HG03097 (cell line): ENCODE results near the gene DOCK3.
"Not testable (repeated sequence)": the region's sequence is repeated elsewhere in the genome, so short reads cannot be mapped to it uniquely, and the experiment has no call there.

Source experiments
- ATAC-seq: cut with Tn5 transposase; IDR thresholded peaks from one replicate; pipeline ENCODE4 v1.9.1; 2021; ENCODE audit not compliant: unreplicated experiment, low FRiP score

Gene DOCK3

DNA sequence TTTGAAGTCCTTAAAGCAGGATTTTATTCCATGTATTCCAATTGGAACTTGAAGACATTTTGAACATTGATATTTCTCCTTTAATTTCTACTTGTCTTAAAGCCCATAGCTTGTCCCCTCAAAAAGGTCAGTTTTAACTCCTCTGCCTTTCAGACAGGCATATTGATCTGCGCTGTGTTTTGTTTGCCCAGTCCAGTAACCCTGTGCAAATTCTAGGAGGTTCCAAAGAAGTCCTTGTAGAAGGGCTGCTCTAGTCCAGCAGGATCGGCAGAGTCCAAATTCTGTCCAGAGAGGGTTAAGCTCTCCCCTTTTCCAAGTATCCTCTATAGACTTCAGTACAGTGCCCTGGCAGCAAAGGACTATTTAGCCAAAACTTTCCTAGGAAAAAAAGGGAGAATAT lies 604.7 kb downstream of the DOCK3 start:
- ATAC-seq: no peak

DNA sequence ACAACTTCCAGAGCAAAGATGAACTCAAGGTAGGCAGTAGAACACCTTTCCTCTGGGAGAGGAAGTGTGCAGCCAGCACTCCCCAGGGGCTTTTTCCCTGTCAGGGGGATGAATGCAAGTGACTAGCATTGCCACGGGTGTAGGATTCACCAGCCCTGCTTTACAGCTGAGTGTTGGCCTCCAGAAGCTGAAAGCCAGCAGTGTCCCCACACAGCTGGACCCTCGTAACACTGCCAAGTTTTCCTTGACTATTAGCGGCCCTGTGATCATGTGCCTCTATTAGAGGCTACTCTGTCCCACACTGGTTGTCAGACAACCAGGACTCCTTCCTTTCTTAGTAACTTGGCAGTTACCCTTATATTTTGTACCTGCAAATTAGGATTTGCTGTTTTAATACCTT lies 605.4 kb downstream of the DOCK3 start:
- ATAC-seq: no peak

DNA sequence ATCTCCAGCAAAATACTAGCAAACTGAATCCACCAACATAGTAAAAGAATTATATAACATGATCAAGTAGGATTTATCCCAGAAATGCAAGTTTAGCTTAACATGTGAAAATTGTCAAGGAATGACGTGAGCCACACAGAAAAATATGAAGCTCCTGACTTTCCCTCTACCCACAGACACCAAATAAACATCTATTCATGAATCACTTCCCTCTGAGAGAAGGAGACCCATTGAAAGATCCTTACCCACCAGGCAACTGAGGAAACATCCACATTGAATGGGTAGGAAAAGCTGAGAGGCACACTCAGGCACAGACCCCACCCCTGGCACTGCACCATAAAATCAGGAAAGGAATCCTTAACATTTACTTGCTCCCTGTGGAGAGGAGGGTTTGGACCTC lies 608.2 kb downstream of the DOCK3 start:
- ATAC-seq: no peak

DNA sequence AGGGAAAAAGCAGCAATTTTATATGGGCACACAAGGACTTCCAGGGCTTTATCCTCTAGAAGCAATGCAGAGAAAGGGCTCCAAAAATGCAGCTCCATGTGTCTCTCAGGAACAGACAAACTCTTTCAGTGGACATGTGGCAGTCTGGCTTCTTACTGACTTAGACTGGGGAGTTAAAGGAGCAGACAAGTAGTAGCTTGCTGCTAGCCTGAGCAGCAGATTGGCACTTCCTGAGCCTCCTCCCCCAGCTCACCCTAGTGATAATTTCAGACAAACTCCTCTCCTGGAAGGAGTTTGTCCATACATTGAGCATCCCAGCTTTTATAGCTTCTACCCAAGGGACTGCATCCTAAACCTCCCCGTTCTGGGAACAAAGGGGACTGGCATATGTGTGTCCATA lies 608.7 kb downstream of the DOCK3 start:
- no peak for ATAC-seq

DNA sequence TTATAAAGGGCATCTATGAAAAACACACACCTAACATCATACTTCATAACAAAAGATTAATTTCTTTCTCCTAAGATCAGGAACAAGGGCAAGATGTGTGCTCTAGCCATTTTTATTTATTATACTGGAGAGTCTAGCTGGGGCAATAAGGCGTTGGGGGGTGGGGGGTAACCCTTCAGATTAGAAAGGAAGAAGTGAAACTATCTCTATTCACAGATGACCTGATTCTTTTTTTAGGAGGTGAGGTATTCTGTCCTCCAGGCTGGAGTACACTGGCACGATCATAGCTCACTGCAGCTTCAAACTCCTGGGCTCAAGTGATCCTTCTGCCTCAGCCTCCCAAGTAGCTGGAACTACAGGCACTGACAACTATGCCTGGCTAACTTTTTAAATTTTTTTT lies 620.9 kb downstream of the DOCK3 start:
- ATAC-seq: no peak

DNA sequence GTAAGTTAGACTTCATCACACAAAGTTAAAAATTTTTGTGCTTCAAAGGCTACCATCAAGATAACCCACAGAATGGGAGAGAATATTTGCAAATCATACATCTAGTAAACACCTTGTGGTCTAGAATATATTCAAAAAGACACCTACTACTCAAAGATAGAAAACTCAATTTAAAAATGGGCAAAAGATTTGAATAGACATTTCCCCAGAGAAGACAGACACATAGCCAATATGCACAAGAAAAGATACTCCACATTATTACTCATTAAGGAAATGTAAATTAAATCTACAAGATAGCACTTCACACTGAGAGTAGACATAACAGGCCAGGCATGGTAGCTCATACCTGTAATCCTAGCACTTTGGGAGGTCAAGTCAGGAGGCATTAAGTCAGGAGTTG lies 622.6 kb downstream of the DOCK3 start:
- ATAC-seq: no peak

DNA sequence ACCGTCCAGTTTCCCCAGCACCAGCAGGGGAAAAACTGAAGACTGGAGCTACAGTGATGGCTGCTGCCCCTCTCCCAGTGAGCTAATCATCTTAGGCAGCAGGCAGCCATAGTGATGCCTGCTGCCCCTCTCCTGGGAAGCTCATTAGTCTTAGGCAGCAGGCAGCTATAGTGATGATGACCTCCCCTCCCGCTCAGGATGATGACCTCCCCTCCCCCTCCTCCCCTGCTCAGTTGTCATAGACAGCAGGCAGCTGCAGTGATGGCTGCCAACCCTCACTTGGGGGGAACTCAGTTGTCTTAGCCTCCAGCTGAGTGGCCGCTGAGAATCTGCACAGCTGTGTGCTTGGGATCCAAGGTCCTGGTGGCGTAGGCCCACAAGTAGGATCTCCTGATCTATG lies 629.5 kb downstream of the DOCK3 start:
- no peak for ATAC-seq

DNA sequence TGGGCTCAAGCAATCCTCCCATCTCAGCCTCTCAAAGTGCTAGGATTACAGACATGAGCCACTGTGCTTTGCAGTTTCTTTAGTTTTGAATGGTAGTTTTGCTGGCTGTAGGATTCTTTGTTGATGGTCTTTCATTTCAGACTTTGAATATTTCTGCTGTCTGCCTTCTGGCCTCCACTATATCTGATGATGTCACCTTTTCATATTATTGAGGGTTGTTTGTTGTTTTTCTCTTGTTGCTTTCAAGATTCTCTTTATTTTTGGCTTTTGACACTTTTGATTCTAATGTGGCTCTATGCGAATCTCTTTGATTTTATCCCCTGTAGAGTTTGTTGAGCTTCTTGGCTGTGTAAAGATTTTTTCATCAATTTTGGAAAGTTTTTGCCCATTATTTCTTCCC lies 631.4 kb downstream of the DOCK3 start:
- no peak for ATAC-seq

DNA sequence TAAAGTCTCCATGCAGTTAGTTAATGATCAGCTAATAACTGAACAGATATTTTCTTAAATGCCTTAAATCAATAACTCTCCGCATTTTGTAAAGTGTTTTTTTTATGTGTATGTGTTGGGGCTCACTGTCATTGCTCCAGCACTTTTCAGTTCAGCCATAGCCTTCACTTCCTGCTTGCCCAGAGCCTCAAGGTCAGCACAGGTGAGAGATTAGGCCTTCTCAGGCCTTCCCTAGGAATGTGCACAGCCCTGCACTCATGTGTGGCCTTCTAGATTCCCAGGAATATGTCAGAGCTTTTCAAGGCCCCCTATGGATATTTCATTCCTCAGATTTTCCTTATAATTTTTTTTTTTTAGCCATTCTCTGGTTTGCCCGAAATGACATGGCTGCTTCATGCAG lies 632.7 kb downstream of the DOCK3 start:
- no peak for ATAC-seq

DNA sequence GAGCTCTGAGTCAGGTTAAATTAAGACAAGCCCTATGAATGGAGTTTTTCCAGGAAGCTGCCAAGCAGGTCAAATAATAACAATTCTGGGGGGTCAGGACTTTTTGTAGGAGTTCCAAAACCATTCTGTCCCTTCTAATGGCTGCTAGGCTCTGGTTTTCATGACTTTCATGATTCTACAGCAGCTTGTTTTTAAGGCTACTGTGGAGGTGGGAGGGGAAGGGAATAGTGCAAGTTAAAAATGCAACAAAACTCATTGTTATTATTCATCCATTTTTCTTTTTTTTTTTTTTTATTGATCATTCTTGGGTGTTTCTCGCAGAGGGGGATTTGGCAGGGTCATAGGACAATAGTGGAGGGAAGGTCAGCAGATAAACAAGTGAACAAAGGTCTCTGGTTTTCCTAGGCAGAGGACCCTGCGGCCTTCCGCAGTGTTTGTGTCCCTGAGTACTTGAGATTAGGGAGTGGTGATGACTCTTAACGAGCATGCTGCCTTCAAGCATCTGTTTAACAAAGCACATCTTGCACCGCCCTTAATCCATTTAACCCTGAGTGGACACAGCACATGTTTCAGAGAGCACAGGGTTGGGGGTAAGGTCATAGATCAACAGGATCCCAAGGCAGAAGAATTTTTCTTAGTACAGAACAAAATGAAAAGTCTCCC lies 633.3 kb downstream of the DOCK3 start:
- ATAC-seq: not testable (repeated sequence)

DNA sequence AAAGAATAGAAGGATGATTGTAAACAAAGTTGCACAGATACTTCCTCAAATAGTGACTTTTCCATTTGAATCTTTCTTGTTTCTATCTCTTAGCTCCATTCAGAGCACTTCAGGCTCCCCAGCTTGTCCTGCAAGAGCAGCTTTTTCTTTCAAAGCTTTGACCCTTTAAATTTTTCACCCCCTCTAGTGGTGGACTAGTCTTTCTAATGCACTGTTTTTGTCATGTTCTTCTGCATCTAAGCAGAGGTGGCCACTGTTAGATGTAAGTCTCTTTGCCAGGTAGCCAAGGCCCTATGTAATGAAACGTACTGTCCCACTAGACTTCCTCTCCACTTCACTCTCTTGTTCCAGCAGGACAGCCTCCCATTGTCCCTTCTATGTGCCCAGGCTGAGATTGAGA lies 636.3 kb downstream of the DOCK3 start:
- no peak for ATAC-seq

DNA sequence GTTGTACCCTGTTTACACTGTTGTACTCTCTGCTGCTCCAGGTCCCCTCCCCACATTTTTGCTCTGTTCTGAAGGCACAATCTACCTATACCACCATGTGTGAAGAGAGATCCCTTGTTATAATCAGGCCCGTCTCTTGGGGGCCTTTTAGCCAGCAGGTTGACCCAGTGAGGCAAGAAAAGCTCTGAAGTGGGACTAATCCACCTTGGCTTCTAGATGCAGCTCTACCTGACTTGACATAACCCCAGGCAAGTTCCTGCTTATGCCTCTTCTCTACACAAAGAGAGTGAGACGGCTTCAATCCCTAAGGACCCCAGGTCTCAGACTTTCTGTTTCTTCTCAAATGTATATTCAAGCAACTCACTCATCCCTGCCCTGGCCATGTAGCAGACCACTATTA lies 653.5 kb downstream of the DOCK3 start:
- ATAC-seq: no peak

DNA sequence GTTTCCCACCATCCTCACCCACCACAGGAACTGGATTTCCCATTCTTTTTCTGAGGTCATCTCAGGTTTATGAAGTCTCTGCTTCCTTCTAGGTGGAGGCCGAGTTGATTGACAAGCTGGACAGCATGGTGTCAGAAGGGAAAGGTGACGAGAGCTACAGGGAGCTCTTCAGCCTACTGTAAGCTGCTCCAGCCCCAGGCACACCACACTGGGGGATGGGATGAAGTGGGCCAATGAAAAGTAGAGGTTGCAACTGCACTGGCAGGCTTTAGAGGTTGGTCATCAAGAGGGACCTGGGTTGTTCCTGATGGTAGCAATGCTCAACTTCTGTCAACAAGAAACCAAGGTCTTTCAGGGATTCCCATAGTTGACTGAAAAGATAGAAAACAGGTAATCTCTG lies 655.3 kb downstream of the DOCK3 start:
- no peak for ATAC-seq

DNA sequence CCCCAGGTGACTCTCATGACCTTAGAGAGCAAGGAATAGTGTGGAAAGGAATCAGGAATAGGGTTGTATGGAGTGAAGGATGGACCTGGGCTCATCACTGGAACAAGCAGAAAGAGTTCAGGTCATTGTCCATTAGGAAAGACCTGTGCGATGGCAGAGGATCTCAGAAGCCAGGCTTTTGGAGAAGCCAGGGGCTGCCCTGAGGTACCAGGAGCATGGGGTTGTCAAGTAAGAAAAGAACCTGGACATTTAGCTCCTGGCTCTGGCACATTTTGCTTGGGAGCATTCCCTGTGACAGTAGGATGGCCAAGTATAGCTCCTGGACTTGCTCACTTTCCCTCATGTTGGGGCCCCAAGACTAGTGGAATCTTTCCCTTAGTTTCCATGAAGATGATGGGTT lies 657.4 kb downstream of the DOCK3 start:
- no peak for ATAC-seq

DNA sequence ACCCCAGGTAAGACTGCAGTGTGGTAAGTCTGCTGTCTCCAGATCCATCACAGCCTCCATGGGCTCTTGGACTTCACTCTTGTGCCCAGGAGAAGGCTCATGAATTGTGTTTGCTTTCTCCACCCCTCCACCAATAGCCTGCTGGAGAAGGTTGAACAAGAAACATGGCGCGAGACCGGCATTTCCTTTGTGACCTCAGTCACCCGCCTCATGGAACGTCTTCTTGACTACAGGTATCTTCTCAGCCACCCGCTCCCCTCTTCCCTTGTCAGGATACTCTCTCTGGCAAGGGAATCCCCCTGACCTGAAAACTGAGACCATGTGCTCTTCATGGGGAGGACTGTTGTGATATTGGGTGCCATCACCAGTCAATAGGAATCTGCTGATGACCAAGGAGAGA lies 658.3 kb downstream of the DOCK3 start:
- ATAC-seq: no peak

DNA sequence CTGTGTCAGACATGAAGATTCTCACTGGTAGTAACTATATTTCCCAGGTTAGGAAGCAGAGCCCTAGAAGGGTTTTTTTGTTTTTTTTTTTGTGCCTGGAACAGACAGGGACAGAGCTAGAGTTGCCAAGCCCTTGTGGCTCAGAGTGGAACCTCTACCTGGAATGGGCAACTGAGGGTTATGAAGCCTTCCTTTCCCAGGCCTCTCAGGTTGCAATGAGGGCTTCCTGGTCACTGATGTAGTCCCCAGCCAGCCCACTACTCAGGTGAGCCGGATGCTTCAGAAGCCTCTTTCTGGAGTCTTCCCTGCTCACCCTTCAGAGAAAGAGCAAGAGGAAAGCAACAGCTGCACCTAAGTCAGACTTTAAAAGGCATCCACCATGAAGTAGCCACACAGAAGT lies 661.5 kb downstream of the DOCK3 start:
- ATAC-seq: no peak

DNA sequence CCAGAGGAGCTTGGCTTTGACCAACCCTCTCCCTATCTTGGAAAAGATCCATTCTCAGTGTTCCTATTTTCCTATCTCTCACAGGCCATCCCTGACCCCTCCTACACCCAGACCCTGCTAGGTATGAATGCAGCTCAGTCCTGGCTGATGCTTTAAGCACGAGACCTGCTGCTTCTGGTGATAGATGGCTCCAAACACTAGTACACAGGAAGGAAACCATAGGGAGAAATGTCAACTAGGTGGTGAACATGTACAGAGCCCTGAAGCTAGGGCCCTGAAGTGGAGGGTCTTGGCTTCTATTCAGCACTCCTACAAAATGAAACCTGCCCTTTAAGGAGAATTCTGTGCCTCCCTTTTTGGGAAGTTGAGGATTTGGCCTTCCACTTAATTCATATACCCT lies 662.9 kb downstream of the DOCK3 start:
- ATAC-seq: no peak

DNA sequence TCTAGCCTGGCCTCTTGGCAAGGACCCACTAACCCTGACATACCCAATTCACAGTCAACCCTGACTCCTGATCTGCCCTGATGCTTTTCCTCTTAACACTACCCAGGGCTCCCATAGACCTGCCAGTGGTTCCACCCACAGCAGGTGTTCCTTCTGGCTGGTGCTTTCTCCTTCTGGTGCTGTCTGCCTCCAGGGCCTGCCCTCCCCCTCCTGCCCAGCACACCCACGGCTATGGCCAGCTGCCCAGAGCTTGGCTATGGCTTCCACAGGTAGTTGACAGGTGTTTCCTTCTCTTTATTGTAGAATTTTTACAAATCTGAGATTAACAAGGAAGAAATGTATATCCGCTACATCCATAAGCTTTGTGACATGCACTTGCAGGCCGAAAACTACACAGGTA lies 663.9 kb downstream of the DOCK3 start:
- no peak for ATAC-seq

DNA sequence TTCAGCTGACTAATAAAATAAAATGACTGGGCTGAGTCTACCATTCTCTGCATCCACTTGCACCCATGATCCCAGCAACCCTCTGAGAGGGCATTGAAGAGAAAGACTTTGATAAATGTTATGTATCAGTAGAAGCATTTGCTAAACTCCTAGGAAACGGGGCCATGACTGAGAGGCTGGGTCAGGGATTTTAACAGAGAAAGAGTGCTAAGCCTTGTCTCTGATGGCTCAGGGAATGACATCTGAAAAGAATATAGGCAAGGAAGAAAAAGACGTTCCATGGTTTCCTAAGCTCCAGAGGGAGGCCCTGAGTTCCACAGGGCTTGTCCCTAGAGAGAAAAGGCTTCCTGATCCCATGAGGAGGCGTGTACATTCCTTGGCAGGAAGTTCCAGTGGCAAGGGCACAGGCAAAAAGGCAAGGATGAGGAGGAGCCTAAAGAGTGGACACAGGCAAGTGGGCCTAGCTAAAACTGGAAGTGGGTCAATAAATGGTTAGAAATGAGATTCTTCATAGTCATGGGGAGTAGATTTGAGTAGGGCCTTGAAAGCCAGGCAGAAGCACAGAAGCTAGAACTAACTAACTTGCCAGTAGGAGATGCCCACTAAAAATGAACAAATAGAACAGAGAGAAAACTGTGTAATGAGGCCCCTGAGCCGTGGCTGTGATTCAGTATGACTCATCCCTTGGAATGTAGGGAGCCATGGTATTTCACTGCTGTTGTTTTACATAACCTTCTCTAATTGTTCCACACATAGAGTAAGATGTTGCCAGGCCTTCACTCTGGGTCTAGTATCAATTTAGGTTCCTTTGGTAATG lies 665.5 kb downstream of the DOCK3 start:
- ATAC-seq: no peak

DNA sequence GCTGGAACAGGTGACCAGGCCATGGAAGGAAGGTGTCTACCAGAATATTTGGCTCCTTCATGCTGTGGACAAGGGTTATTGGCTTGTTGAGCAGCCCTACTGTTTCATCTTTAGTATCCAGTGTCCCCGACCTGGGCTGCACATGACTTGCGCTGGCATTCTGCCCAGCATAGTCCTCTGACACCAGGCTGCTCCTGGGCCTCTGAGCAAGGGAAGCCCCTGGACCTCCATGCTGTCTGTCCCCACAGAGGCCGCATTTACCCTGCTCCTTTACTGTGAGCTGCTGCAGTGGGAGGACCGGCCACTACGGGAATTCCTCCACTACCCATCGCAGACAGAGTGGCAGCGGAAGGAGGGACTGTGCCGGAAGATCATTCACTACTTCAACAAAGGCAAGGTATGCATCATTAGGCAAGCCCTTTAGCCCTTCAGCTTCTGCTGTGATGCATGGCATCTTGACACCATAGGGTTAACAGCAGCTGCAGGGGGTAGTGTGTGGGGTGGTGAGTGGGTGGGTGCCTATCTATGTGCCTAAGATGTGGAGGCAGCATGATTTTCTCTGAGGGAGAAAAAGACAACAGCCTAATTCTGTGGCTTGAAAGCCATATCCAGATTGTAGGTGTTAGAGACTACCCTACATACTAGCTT lies 666.4 kb downstream of the DOCK3 start:
- no peak for ATAC-seq

DNA sequence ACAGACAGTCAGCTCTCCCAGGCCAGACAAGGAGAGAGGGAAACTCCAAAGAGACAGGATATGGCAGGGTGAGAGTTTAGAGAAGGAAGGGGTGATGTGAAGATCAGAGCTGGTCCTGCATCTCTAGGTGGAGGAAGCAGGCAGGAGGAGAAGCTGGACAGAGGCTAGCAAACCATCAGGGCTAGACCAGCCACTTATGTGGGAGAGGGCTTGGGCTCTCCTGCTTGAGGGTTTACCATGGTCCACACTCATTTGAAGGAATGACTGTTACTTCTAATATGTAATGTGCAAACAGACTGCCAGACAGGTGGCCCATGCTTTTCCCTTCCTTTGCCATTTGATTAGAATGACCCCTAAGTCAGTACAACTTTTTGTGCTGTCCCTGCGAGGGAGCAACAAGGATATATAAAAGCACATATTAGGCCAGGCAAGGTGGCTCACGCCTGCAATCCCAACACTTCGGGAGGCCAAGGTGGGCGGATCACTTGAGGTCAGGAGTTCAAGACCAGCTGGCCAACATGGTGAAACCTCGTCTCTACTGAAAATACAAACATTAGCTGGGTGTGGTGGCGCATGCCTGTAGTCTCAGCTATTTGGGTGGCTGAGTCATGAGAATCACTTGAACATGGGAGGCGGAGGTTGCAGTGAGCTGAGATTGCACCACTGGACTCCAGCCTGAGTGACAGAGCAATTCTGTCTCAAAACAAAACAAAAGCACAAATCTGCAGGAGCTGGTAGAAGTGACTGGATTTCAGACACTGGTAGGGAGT lies 669.4 kb downstream of the DOCK3 start:
- no peak for ATAC-seq
